ENCODE results near the gene TDG. TPM values are rescaled to one million over a fixed set of nuclear protein-coding genes. Genes with fewer than 3 reads are reported as not detected.
A peak's percentile ranks its signal among the peaks of the same experiment; 100 is the strongest.

The TDG gene
- polyA plus RNA-seq, 1 donor (not counting 4 experiments of a cell fraction or from before 2014, with no cell fraction given): 35.6 TPM

GRCh38 chr12:103933237-103933636 is 32.4 kb upstream of the TDG start:
- DNase-seq (ENCODE audit: low read depth, low spot score): no peak
- H3K4me2 ChIP-seq (ENCODE audit: control insufficient read depth, extremely low read depth, insufficient read depth, low read depth, low read length): peak overlapping the region; percentile 80
- no peak overlapping the region for H3K27ac ChIP-seq (ENCODE audit: control insufficient read depth, insufficient read depth, low read length)
- H3K4me3 ChIP-seq (ENCODE audit: control insufficient read depth in 2 of 3, extremely low read depth in 1 of 3, insufficient read depth in 2 of 3, low read depth in 1 of 3, low read length in 3 of 3): no peak overlapping the region
- no peaks in the 10 kb centered on the region for H3K27me3 ChIP-seq (ENCODE audit: control insufficient read depth, extremely low read depth, insufficient read depth, low read length)
- no peak overlapping the region for H2AFZ ChIP-seq (ENCODE audit: control insufficient read depth, low read length)
- no peak overlapping the region for H3K9ac ChIP-seq (ENCODE audit: control insufficient read depth, extremely low read depth, insufficient read depth, low read length)
- no peak for FAIRE-seq
- peaks cover 17 to 30% of the 10 kb centered on the region in 2 experiments for H3K36me3 ChIP-seq (ENCODE audit: control insufficient read depth in 2 of 2, extremely low read depth in 1 of 2, insufficient read depth in 2 of 2, low read length in 2 of 2)
- peaks cover 20% of the 10 kb centered on the region for H3K4me1 ChIP-seq (ENCODE audit: control insufficient read depth, extremely low read depth, insufficient read depth, low read length)
- no peaks in the 10 kb centered on the region for H3K9me3 ChIP-seq (ENCODE audit: control insufficient read depth, low read depth, low read length)
- dilution Hi-C loops (cut with MboI; ENCODE audit: extremely low pct_ligation_motif_present, low sequenced_read_pairs): no loop called here
- no peaks in the 10 kb centered on the region for H3K9me1 ChIP-seq (ENCODE audit: control insufficient read depth, extremely low read depth, insufficient read depth, low read length)
- no peak for TF ChIP-seq CTCF (optimal IDR thresholded peaks at IDR 0.05 in 1 of 3, IDR thresholded peaks at IDR 0.05 in 1 of 3, conservative IDR thresholded peaks at IDR 0.05 in 1 of 3; ENCODE audit: extremely low read depth in 1 of 3, insufficient read depth in 2 of 3, low read length in 3 of 3)
- no peak for TF ChIP-seq EZH2 (IDR thresholded peaks at IDR 0.05; ENCODE audit: low read length)
- H3K79me2 ChIP-seq (ENCODE audit: control insufficient read depth, insufficient read depth, low read length): peaks cover 65% of the 10 kb centered on the region
- peaks cover 14% of the 10 kb centered on the region for H4K20me1 ChIP-seq (ENCODE audit: control insufficient read depth, extremely low read depth, insufficient read depth, low read length)

GRCh38 chr12:103936679-103937078 is 29.0 kb upstream of the TDG start:
- no peaks in the 10 kb centered on the region for H3K9me1 ChIP-seq (ENCODE audit: control insufficient read depth, extremely low read depth, insufficient read depth, low read length)
- H4K20me1 ChIP-seq (ENCODE audit: control insufficient read depth, extremely low read depth, insufficient read depth, low read length): peaks cover 11% of the 10 kb centered on the region
- H3K4me2 ChIP-seq (ENCODE audit: control insufficient read depth, extremely low read depth, insufficient read depth, low read depth, low read length): no peak overlapping the region
- dilution Hi-C loops (cut with MboI; ENCODE audit: extremely low pct_ligation_motif_present, low sequenced_read_pairs): no loop called here
- no peaks in the 10 kb centered on the region for H3K27me3 ChIP-seq (ENCODE audit: control insufficient read depth, extremely low read depth, insufficient read depth, low read length)
- no peak overlapping the region for H3K4me3 ChIP-seq (ENCODE audit: control insufficient read depth in 2 of 3, extremely low read depth in 1 of 3, insufficient read depth in 2 of 3, low read depth in 1 of 3, low read length in 3 of 3)
- no peak for DNase-seq (ENCODE audit: low read depth, low spot score)
- peaks cover 27 to 41% of the 10 kb centered on the region in 2 experiments for H3K36me3 ChIP-seq (ENCODE audit: control insufficient read depth in 2 of 2, extremely low read depth in 1 of 2, insufficient read depth in 2 of 2, low read length in 2 of 2)
- no peak for FAIRE-seq
- no peaks in the 10 kb centered on the region for H3K9me3 ChIP-seq (ENCODE audit: control insufficient read depth, low read depth, low read length)
- no peak for TF ChIP-seq CTCF (optimal IDR thresholded peaks at IDR 0.05 in 1 of 3, IDR thresholded peaks at IDR 0.05 in 1 of 3, conservative IDR thresholded peaks at IDR 0.05 in 1 of 3; ENCODE audit: extremely low read depth in 1 of 3, insufficient read depth in 2 of 3, low read length in 3 of 3)
- TF ChIP-seq EZH2 (IDR thresholded peaks at IDR 0.05; ENCODE audit: low read length): no peak
- H3K4me1 ChIP-seq (ENCODE audit: control insufficient read depth, extremely low read depth, insufficient read depth, low read length): peaks cover 14% of the 10 kb centered on the region
- H3K27ac ChIP-seq (ENCODE audit: control insufficient read depth, insufficient read depth, low read length): no peak overlapping the region
- H3K9ac ChIP-seq (ENCODE audit: control insufficient read depth, extremely low read depth, insufficient read depth, low read length): no peak overlapping the region
- H2AFZ ChIP-seq (ENCODE audit: control insufficient read depth, low read length): no peak overlapping the region
- H3K79me2 ChIP-seq (ENCODE audit: control insufficient read depth, insufficient read depth, low read length): peaks cover 60% of the 10 kb centered on the region

All from keratinocyte (primary cell).